Adipocyte (in vitro differentiated cells): ENCODE results near the gene SUSD4.

Source experiments
- DNase-seq: peaks from one replicate; pipeline ENCODE4 v3.0.0-alpha.2; 2015; ENCODE audit warnings: low read depth
- H3K27me3 ChIP-seq: replicated peaks from 2 replicates; pipeline ENCODE4 v1.7.0; 2013; ENCODE audit warnings: mild to moderate bottlenecking, low read length, moderate library complexity; ENCODE audit not compliant: control insufficient read depth, insufficient read depth
- H3K36me3 ChIP-seq: 2 replicates; pipeline ENCODE4 v1.7.0; 2013; ENCODE audit warnings: low read length, mild to moderate bottlenecking, moderate library complexity; ENCODE audit not compliant: control insufficient read depth, insufficient read depth, severe bottlenecking
- H3K4me1 ChIP-seq: 2 replicates; pipeline ENCODE4 v1.7.0; 2013; ENCODE audit warnings: mild to moderate bottlenecking, low read length, moderate library complexity; ENCODE audit not compliant: control insufficient read depth, insufficient read depth
- H3K4me3 ChIP-seq: 2 replicates; pipeline ENCODE4 v1.7.0; 2013; ENCODE audit warnings: mild to moderate bottlenecking, low read length, moderate library complexity
- H3K9ac ChIP-seq: 2 replicates; pipeline ENCODE4 v1.7.0; 2013; ENCODE audit warnings: mild to moderate bottlenecking, low read length, moderate library complexity
- H3K9me3 ChIP-seq: 2 replicates; pipeline ENCODE4 v1.7.0; 2013; ENCODE audit warnings: mild to moderate bottlenecking, low read length, moderate library complexity; ENCODE audit not compliant: control insufficient read depth

The SUSD4 gene

DNA sequence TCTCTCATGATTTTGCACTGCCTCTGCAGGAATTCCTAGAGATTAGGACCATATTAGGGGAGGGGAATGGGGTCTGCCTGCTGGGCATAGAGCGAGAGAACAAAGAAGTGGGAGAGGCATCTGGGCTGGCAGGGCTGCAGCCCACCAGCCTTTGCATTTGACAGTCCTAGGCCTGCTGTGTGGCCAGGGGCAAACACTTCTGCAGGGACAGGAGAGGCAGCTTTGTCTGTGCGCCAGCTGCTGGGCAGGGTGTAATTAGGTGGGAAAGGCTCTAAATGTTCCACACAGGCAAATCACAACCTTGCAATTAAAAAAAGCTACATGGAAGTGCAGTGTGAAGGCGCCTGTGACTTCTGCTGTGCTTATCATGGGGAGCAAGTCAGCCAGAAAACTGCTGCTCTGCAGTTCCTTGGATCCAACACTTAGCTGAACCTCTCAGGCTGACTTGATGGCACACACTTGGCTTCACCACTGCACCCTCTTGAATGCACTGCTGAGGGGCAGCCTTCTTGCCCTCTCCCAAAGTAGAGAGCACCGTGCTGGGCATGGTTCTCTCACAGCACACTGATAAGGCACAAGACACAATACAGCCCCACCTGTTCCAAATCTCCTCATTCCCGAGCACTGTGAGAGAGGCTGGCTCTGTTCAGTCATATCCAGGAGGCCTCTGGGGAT, 147.3 kb downstream of the SUSD4 start:
- H3K27me3 ChIP-seq, result peaks cover 35% of the 10 kb centered on the region
- H3K36me3 ChIP-seq, result no peaks in the 10 kb centered on the region
- no peak overlapping the region for H3K4me3 ChIP-seq
- H3K9ac ChIP-seq, result no peak overlapping the region
- no peak for DNase-seq
- H3K4me1 ChIP-seq, result no peaks in the 10 kb centered on the region
- peaks cover 19% of the 10 kb centered on the region for H3K9me3 ChIP-seq

DNA sequence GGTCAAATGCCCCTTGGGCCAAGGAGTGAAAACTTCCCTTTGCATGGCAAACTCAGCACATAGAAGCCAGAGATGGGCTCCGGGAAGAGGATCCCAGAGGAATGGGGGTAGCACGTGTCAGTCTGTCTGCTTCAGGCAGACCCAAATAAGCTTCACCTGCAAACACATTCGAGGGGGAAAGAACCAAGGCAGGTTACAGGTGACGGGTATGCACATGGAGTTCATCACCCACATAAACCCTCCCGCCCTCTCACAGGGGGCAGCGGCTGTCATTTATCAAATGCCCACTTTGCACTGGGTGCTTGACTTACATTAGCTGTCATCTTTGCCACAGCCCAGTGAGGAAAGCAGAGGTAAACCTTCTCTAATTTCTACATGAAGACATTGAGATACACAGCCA, 147.9 kb downstream of the SUSD4 start:
- no peaks in the 10 kb centered on the region for H3K4me1 ChIP-seq
- no peak for DNase-seq
- H3K4me3 ChIP-seq, result no peak overlapping the region
- no peak overlapping the region for H3K9ac ChIP-seq
- H3K27me3 ChIP-seq, result peaks cover 35% of the 10 kb centered on the region
- peaks cover 19% of the 10 kb centered on the region for H3K9me3 ChIP-seq
- H3K36me3 ChIP-seq, result no peaks in the 10 kb centered on the region

DNA sequence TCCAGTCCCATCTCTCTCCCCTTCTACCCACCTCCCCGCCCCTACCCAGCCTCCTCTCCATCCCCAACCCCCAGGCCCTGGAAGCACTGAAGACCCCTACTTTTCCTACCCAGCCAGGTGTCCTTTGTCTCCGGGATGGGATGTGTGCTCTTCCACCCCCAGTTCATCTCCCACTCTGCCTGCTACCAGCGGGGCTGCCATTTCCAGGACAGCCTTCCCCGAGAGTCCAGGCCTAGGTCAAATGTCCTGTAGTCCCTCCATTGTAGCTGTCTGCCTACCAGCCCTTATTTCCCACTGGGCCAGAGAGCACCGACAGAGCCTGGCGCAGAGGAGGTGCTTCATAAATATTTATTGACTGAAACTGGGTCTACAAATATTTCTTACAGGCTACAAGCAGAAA, 148.9 kb downstream of the SUSD4 start:
- Histone ChIP-seq H3K4me3 (no peak overlapping the region), H3K4me1 (no peaks in the 10 kb centered on the region), H3K9me3 (peaks cover 19% of the 10 kb centered on the region), H3K36me3 (no peaks in the 10 kb centered on the region), H3K27me3 (peaks cover 26% of the 10 kb centered on the region), H3K9ac (no peak overlapping the region)
- DNase-seq, result no peak

DNA sequence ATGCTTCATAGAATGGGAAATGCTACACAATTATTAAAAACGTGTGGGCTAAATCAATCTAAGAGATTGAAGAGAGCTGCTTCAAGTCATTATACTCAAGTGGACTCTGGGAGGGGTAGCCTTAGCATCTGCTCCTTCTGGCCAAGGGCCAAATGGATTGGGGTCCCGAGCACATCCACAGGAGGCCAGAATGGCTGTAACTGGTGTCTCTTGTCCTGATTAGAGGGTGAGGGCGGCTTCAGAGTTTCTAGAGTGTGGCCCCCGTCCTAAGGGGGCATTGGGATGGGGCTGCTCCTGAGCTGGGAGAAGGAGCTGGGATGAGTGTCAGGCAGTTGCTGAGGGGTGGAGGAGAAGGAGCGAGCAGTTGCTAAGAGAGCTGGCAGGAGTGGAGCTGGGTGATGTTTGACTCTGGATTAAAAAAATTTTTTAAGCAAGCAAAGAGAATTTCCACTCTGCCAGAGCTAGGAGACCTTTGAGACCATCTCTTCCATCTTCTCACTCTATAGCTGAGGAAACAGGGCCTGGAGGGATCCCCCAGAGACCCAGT, 149.6 kb downstream of the SUSD4 start:
- Histone ChIP-seq H3K27me3 (peaks cover 28% of the 10 kb centered on the region), H3K9me3 (peaks cover 15% of the 10 kb centered on the region), H3K36me3 (no peaks in the 10 kb centered on the region), H3K4me3 (no peak overlapping the region), H3K4me1 (no peaks in the 10 kb centered on the region), H3K9ac (no peak overlapping the region)
- no peak for DNase-seq

DNA sequence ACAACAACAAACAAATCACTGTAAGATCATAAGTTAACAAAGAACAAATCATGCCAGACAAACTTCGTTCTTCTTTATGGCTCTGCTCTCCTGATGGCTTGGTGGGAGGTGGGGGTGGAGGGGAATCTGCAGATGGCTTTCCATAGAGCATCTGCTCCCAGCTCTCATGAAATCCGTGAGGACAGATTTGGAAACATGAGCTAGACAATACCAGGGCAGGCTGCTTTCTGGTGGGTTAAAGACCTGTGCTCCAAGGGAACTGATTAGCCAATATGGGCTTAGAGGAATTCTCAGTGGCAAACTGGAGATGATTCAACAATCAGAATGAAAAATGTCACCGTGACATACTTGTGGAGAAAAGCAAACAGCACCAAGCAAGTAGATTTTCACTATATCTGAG, 151.5 kb downstream of the SUSD4 start:
- Histone ChIP-seq H3K27me3 (peaks cover 25% of the 10 kb centered on the region), H3K4me3 (no peak overlapping the region), H3K9ac (no peak overlapping the region), H3K36me3 (no peaks in the 10 kb centered on the region), H3K9me3 (no peaks in the 10 kb centered on the region), H3K4me1 (no peaks in the 10 kb centered on the region)
- no peak for DNase-seq

DNA sequence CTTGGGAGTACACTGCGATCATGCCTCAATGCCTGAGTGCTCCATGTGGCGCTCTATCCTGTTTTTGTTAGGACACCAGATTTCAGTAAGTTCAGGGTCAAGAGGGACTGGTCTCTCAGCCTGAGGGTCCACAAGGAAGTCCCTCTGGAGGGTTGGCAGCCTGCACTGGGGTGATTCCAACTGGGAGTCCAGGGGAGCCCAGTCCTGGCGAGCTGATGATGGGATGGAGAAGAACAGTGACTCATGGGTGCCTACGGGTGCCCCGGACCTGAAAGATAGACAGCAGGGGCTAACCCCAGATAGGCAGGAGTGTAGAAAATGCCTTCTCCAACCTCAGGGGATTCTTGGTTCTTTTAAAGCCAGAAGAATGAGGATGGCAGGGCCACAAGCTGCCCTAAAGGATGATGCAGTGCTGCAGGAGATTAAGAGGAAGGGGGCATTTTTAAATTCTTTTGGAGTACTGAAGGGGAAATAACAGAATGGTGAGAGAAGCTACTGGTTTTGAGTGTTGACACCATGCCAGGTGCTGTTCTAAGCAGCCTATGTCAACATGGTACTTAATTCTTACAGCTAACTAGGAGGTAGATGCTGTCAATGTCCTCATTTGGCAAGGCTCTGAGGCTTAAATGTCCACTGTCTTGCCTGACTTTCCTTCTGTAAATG, 152.5 kb downstream of the SUSD4 start:
- Histone ChIP-seq H3K9ac (no peak overlapping the region), H3K27me3 (peaks cover 20% of the 10 kb centered on the region), H3K4me3 (no peak overlapping the region), H3K36me3 (no peaks in the 10 kb centered on the region), H3K9me3 (no peaks in the 10 kb centered on the region), H3K4me1 (no peaks in the 10 kb centered on the region)
- no peak for DNase-seq

DNA sequence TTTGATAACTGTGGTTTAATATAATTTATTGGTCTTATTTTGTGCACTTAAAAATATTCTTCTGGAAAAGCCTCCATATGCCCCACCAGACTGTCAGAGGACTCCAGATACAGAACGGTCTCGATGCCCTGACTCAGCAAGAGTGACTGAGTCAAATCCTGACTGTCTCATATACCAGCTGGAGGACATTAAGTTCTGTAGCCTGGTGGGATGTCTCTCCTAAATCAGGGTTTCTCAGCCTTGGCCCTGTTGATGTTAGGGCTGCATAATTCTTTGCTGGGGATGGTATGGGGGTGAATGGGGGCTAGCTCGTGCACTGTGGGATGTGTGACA, 153.2 kb downstream of the SUSD4 start:
- no peak overlapping the region for H3K9ac ChIP-seq
- H3K27me3 ChIP-seq, result peaks cover 13% of the 10 kb centered on the region
- no peak for DNase-seq
- no peaks in the 10 kb centered on the region for H3K36me3 ChIP-seq
- H3K4me3 ChIP-seq, result no peak overlapping the region
- H3K9me3 ChIP-seq, result no peaks in the 10 kb centered on the region
- H3K4me1 ChIP-seq, result no peaks in the 10 kb centered on the region

DNA sequence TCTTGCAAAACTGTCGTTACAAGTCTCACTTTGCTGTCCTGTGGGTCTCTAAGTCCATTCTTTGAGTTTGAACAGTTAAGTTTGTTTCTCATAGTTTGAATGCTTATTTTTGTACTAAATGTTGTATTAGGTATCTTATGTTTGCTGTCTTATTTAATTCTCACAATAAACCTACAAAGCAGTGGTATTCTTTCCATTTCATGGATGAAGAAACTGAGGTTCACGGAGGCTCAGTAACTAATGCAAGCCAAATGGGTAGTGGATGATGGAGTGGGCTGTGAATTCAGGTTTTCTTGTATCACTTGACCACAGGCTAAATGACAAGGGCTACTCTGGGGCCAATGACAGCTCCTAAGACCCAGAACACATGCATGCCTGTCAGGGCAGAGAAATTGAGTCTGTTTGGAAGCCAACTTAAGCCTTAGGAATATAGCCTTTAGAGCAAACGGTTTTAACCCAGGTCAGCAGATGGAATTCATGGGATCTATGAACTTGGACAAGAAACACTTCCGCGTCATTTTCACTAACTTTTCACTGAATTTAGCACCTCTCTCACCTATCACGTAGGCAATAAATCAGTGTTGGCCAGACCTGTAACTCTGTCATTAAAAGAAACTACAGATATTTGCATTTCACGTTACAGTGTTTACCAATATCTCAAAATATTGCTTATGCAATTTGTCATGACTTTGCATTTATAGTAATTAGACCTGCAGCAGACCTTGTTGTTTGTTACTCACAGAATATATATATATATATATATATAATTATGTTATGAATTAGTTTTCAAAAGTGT, 153.8 kb downstream of the SUSD4 start:
- Histone ChIP-seq H3K27me3 (peaks cover 13% of the 10 kb centered on the region), H3K4me1 (no peaks in the 10 kb centered on the region), H3K4me3 (no peak overlapping the region), H3K36me3 (no peaks in the 10 kb centered on the region), H3K9ac (no peak overlapping the region), H3K9me3 (no peaks in the 10 kb centered on the region)
- DNase-seq, result no peak

DNA sequence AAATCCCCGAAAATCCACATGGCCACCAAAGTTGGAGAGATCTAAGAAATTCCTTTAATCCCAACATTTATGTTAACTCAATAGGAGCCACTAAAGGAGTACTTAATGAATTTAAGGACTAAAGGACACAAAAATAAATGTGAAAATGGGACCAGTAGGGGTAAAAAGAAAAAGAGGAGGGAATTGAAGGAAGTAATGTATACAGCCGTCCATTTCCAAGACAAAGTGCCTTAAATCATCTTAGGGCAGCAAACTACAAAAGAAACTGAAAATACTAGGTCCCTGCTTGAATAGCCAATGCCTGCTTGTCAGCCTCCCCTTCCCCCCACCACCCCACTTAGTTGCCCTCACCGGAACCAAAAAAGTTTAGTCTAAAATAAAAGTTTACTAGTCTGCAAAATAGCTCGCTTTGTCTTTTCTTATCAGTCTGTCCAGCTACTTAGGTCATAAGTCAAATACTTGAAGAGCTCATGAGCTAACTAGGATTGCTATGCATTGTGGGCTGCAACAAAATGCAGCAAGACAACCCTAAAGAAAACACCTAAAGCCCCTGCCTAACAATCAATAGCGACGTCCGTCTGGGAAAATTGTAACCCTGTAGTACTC, 154.6 kb downstream of the SUSD4 start:
- Histone ChIP-seq H3K9ac (no peak overlapping the region), H3K4me3 (no peak overlapping the region), H3K4me1 (no peaks in the 10 kb centered on the region), H3K9me3 (no peaks in the 10 kb centered on the region), H3K36me3 (no peaks in the 10 kb centered on the region), H3K27me3 (peaks cover 9% of the 10 kb centered on the region)
- DNase-seq, result no peak

DNA sequence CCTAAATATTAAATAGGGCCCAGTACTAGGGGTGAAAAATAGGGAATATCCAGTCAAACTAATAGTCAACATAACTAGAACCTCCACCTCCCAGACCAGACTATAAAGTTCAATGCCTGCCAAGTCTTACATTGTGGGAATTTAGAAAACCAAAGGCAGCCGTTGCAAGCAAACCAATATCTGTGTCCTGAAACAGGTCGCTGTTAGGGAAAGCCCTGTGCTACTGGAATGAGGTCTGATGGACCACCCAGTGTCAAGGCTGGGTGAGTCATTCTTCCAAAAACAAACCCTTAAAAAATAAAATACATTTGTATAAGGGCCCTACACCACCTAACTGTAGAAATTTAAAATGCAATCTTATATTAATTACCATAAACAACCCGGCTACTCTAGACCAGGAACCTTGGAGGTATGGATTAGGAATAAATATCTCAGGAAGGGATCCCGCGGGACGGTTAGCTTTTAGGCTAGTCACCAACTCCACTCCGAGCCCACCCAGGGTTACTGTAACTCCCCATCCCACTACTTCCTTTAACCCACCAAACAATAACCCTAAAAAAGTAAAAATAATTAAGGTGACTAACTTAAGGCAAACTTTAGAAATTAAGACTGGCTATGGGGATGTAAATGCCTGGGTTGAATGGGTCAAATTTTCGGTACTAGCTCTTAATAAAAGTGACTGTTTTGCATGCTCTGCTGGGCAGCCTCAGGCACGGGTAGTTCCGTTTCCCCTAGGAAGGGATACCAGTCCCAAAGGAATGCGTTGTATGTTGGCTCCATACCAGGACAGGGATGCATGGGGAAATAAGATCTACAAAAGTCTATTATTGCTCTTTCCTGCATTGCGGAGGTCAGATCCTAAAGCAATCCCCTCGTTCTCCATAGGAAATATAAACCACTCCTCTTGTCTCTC, 155.6 kb downstream of the SUSD4 start:
- Histone ChIP-seq H3K9ac (no peak overlapping the region), H3K27me3 (peaks cover 4% of the 10 kb centered on the region), H3K4me3 (no peak overlapping the region), H3K4me1 (no peaks in the 10 kb centered on the region), H3K36me3 (no peaks in the 10 kb centered on the region), H3K9me3 (no peaks in the 10 kb centered on the region)
- no peak for DNase-seq
